HL-60 (cell line): ENCODE data around the gene TMEM108.

Source experiments
- DNase-seq, 2 experiments: peaks; one replicate each; pipeline ENCODE4 v3.0.0-alpha.2; 2010 to 2020; ENCODE audit warnings: low read depth in 1 of 2, low spot score in 1 of 2
- H3K27ac ChIP-seq: fragments of 250-450 bp; sonication (Bioruptor Pico); replicated peaks from 2 replicates; pipeline ENCODE4 v1.5.1; 2020; ENCODE audit warnings: mild to moderate bottlenecking, moderate library complexity
- H3K27me3 ChIP-seq: fragments of 250-450 bp; sonication (Bioruptor Pico); 2 replicates; pipeline ENCODE4 v1.5.1; 2021; ENCODE audit warnings: mild to moderate bottlenecking, moderate library complexity; ENCODE audit not compliant: insufficient read depth, poor library complexity, severe bottlenecking
- H3K4me3 ChIP-seq: replicated peaks from 2 replicates; pipeline ENCODE4 v1.5.1; 2011; ENCODE audit warnings: mild to moderate bottlenecking, control low read depth, low read length; ENCODE audit not compliant: insufficient read depth
- CTCF ChIP-seq: IDR thresholded peaks from one replicate; pipeline ENCODE4 v1.5.1; 2011; ENCODE audit warnings: low read length, control low read depth, inconsistent platforms; ENCODE audit not compliant: insufficient read depth
- GABPA ChIP-seq: IDR thresholded peaks from 2 replicates; pipeline ENCODE4 v1.6.1; 2012; ENCODE audit warnings: low read depth
- POLR2AphosphoS5 ChIP-seq: IDR thresholded peaks from 2 replicates; pipeline ENCODE4 v1.6.1; 2012; ENCODE audit warnings: low read depth
- REST ChIP-seq: IDR thresholded peaks from 2 replicates; pipeline ENCODE4 v1.6.1; 2012; ENCODE audit warnings: low read depth; ENCODE audit not compliant: insufficient replicate concordance
- SPI1 ChIP-seq: IDR thresholded peaks from 2 replicates; pipeline ENCODE4 v1.6.1; 2012; ENCODE audit warnings: low read depth, mild to moderate bottlenecking, borderline replicate concordance

TMEM108 gene

GRCh38 chr3:133426721-133427120 lies 388.5 kb downstream of the TMEM108 start:
- H3K27me3 ChIP-seq: peaks cover 3% of the 10 kb centered on the region
- DNase-seq: no peak
- no peak overlapping the region for H3K27ac ChIP-seq
- H3K4me3 ChIP-seq: no peak overlapping the region
- TF ChIP-seq SPI1 (no peak), POLR2AphosphoS5 (no peak), CTCF (no peak), REST (no peak), GABPA (no peak)

GRCh38 chr3:133428552-133428951 lies 390.4 kb downstream of the TMEM108 start:
- Histone ChIP-seq H3K27me3 (peaks cover 3% of the 10 kb centered on the region), H3K27ac (no peak overlapping the region), H3K4me3 (no peak overlapping the region)
- no peak for DNase-seq
- TF ChIP-seq REST: no peak
- no peak for TF ChIP-seq GABPA
- no peak for TF ChIP-seq CTCF

DNA sequence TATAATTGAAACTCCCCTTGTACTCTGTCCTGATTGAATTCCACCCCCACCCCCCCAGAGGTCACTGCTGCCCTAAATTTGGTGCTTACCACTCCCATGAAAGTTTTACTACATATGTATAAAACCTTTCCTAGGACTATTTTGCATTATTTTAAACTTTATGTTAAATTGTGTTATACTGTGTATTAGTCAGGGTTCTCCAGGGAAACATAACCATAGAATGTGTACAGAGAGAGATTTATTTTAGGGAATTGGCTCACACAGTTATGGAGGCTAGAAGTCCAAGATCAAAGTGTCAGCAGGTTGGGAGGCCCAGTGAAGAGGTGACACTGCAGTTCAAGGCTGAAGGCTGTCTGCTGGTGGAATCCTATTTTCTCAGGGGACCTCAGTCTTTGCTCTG lies 390.9 kb downstream of the TMEM108 start:
- DNase-seq: no peak
- TF ChIP-seq SPI1 (no peak), CTCF (no peak), POLR2AphosphoS5 (no peak), REST (no peak), GABPA (no peak)
- H3K4me3 ChIP-seq: no peak overlapping the region
- H3K27ac ChIP-seq: no peak overlapping the region
- H3K27me3 ChIP-seq: peaks cover 3% of the 10 kb centered on the region
